ENCODE data around the gene CCDC87. TPM values are rescaled to one million over a fixed set of nuclear protein-coding genes. Genes with fewer than 3 reads are reported as not detected.

Gene CCDC87
- total and polyA plus RNA-seq, 8 donors = 0.05 to 15.9 (median 0.29) TPM; not detected in 4

DNA sequence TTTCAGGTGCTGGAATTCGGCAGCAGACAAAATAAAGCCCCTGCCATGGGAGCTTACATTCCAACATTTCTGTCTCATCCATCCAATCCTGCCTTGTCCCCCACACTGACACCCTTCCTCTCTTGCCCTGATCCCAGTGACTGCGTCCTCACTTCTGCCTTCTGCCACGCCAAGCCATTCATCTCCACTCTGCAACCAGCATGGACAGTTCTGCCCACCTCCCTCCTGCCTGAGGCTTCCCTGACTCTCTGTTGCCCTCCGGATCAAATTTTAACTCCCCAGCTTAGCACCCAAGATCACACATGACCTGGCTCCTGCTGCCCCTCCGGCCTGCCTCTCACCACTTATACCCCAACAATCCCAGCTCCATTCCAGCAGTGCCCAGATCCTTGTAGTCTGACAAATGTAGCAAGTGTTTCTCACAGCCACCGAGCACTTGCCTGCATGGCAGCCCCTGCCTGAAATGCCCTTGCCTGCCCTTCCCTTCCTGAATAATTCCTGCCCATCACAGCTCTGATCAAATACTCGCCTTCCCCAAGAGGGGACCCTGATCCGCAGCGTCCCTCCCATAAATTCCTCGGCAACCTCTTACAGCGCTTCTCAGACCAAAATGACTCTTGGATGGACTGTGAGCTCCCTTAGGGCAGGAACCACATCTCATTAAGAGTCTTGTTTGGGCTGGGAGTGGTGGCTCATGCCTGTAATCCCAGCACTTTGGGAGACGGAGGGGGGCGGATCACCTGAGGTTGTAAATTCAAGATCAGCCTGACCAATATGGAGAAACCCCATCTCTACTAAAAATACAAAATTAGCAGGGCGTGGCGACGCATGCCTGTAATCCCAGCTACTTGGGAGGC lies 43.9 kb downstream of the CCDC87 start:
- H3K4me3 ChIP-seq = no peak overlapping the region
- H3K27ac ChIP-seq = no peak overlapping the region
- no peaks in the 10 kb centered on the region for H3K9me3 ChIP-seq
- no peaks in the 10 kb centered on the region for H3K36me3 ChIP-seq
- no peak for DNase-seq
- peaks cover 17 to 30% (median 29%) of the 10 kb centered on the region in 4 donors for H3K4me1 ChIP-seq
- WGBS, 5 donors = 50 to 58% (median 52%) methylated on average over 16 of the region's 16 CpGs
- intact Hi-C loops (cut with DNase I; ENCODE audit: low total_unique reads) = no loop called here
- H3K27me3 ChIP-seq = peaks cover 0 to 4% (median 0%) of the 10 kb centered on the region in 3 donors
- TF ChIP-seq EP300 (IDR thresholded peaks at IDR 0.05) (no peak), POLR2AphosphoS5 (IDR thresholded peaks at IDR 0.05) (no peak), POLR2A (IDR thresholded peaks at IDR 0.05) (no peak)
- TF ChIP-seq, protein P1, sequence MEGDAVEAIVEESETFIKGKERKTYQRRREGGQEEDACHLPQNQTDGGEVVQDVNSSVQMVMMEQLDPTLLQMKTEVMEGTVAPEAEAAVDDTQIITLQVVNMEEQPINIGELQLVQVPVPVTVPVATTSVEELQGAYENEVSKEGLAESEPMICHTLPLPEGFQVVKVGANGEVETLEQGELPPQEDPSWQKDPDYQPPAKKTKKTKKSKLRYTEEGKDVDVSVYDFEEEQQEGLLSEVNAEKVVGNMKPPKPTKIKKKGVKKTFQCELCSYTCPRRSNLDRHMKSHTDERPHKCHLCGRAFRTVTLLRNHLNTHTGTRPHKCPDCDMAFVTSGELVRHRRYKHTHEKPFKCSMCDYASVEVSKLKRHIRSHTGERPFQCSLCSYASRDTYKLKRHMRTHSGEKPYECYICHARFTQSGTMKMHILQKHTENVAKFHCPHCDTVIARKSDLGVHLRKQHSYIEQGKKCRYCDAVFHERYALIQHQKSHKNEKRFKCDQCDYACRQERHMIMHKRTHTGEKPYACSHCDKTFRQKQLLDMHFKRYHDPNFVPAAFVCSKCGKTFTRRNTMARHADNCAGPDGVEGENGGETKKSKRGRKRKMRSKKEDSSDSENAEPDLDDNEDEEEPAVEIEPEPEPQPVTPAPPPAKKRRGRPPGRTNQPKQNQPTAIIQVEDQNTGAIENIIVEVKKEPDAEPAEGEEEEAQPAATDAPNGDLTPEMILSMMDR (IDR thresholded peaks at IDR 0.05) = no peak

DNA sequence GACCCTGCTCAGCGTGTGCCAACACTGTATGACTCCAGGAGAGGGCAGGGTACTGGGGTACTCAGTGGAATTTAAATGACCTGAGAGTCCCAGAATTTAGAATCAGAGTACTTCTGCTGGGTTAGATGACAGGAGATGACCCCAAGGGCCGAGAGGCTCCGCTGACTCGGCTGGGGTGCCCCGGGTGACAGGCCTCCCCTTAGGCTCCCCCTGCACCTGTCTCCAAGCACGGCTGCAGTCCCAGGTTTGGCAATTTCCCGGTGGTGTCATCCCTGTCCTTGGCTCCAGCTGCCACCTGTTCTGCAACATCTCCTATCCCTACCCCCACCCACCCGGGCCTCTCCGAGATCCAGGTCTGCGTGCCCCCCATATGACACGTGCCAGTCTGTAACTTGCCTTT lies 44.8 kb downstream of the CCDC87 start:
- H3K4me3 ChIP-seq = no peak overlapping the region
- peaks cover 17 to 38% (median 37%) of the 10 kb centered on the region in 4 donors for H3K4me1 ChIP-seq
- no peaks in the 10 kb centered on the region for H3K9me3 ChIP-seq
- TF ChIP-seq POLR2AphosphoS5 (IDR thresholded peaks at IDR 0.05) (no peak), POLR2A (IDR thresholded peaks at IDR 0.05) (no peak), EP300 (IDR thresholded peaks at IDR 0.05) (no peak)
- TF ChIP-seq, protein P1 (IDR thresholded peaks at IDR 0.05) = no peak
- H3K27me3 ChIP-seq = peaks cover 0 to 4% (median 0%) of the 10 kb centered on the region in 3 donors
- no peak for DNase-seq
- peaks cover 0 to 6% (median 4%) of the 10 kb centered on the region in 4 donors for H3K36me3 ChIP-seq
- intact Hi-C loops (cut with DNase I; ENCODE audit: low total_unique reads) = no loop called here
- 40 to 55% (median 51%) methylated on average over 11 of the region's 11 CpGs for WGBS, 5 donors
- H3K27ac ChIP-seq = no peak overlapping the region

DNA sequence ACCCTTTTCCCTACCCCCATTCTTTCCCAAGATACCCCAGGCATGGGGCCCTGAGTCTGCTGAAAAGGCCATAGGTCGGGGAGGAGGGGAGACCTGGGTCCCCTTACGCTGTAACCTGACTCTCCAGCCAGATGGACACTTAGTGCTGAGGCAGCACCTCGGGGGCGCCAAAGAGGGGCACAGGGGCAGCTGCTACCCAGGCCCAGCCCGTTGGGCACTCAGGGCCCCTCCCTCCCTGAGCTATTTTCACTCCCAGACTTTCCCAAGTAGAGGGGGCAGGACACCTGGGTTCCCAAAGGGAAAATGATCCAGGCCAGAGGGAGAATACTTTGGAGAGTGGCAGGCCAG lies 45.2 kb downstream of the CCDC87 start:
- WGBS, 5 donors = 27 to 50% (median 39%) methylated on average over 3 to 5 of the region's 5 CpGs
- no peak for TF ChIP-seq EP300 (IDR thresholded peaks at IDR 0.05)
- no peak for TF ChIP-seq POLR2A (IDR thresholded peaks at IDR 0.05)
- TF ChIP-seq, protein P1 (IDR thresholded peaks at IDR 0.05) = no peak
- TF ChIP-seq POLR2AphosphoS5 (IDR thresholded peaks at IDR 0.05) = no peak
- intact Hi-C loops (cut with DNase I; ENCODE audit: low total_unique reads) = no loop called here
- no peak for DNase-seq
- peaks cover 0 to 10% (median 8%) of the 10 kb centered on the region in 4 donors for H3K36me3 ChIP-seq
- no peak overlapping the region for H3K27ac ChIP-seq
- no peaks in the 10 kb centered on the region for H3K9me3 ChIP-seq
- H3K4me3 ChIP-seq = no peak overlapping the region
- H3K27me3 ChIP-seq = peaks cover 0 to 4% (median 0%) of the 10 kb centered on the region in 3 donors
- peaks cover 17 to 40% (median 37%) of the 10 kb centered on the region in 4 donors for H3K4me1 ChIP-seq

DNA sequence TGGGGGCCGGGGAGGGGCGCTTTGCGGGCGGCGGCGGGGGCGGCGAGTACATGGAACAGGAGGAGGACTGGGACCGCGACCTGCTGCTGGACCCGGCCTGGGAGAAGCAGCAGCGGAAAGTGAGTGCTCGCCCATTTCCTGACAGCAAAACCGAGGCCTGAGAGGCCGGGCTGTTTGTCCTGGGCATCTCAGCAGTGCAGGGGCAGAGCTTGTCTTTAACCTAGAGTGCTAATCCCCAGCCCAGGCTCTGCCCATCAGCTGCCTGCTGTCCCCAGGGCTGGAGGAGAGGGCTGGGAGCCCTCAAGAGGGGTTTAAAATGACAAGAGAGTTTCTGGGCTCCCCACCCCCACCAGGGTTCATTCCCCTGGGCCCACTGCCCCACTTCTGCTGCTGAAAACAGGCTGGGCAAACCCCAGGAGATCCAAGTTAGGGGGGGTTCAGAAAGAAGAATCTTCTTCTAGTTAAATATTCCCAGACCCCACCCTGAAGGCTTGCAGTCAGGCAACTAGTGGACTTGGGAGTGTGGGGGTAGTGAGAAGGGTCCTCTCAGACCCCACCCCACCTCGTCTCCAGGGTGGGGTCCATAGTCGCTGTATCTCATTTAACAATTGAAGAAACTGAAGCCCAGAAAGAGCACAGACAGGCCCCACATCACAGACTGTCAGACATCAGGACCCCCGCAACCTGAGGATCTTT lies 45.7 kb downstream of the CCDC87 start:
- Histone ChIP-seq H3K9me3 (no peaks in the 10 kb centered on the region), H3K4me3 (peak overlapping the region; percentile 68 to 97 (median 80)), H3K36me3 (peaks cover 0 to 15% (median 13%) of the 10 kb centered on the region in 4 donors), H3K27me3 (peaks cover 0 to 4% (median 0%) of the 10 kb centered on the region in 3 donors), H3K4me1 (peaks cover 17 to 46% (median 37%) of the 10 kb centered on the region in 4 donors), H3K27ac (peak overlapping the region in 3 of 5 donors; percentile 77 to 93 (median 81))
- peak in 1 of 2 donors; percentile 27 for DNase-seq
- TF ChIP-seq POLR2AphosphoS5 (IDR thresholded peaks at IDR 0.05) = no peak
- TF ChIP-seq, protein P1 (IDR thresholded peaks at IDR 0.05) = no peak
- no peak for TF ChIP-seq POLR2A (IDR thresholded peaks at IDR 0.05)
- TF ChIP-seq EP300 (IDR thresholded peaks at IDR 0.05) = no peak
- intact Hi-C loops (cut with DNase I; ENCODE audit: low total_unique reads) = no loop called here
- 20 to 34% (median 25%) methylated on average over 16 to 18 of the region's 18 CpGs for WGBS, 5 donors

All from stomach (tissue), 9 donors.